H1 (cell line): ENCODE measurements around the gene TGM5. TPM values are rescaled to one million over a fixed set of nuclear protein-coding genes. Genes with fewer than 3 reads are reported as not detected.

Source experiments
- BACH1 ChIP-seq: IDR thresholded peaks from 2 replicates; pipeline ENCODE4 v1.6.1; 2012; ENCODE audit warnings: low read length, improper control_type of control experiment
- CTCF ChIP-seq, 3 experiments: IDR thresholded peaks; 1 replicate in 2 of 3; 2 replicates in 1 of 3; pipeline versions ENCODE4 v1.5.1 to v1.6.1; 2011; ENCODE audit warnings: low read length in 3 of 3, mild to moderate bottlenecking in 3 of 3, inconsistent platforms in 2 of 3, low read depth in 1 of 3, moderate library complexity in 1 of 3; ENCODE audit not compliant: insufficient read depth in 1 of 3; ENCODE audit errors: control extremely low read depth in 1 of 3
- MAX ChIP-seq: IDR thresholded peaks from 2 replicates; pipeline ENCODE4 v1.6.1; 2012; ENCODE audit warnings: inconsistent platforms
- POLR2A ChIP-seq, 2 experiments: IDR thresholded peaks; 1 replicate in 1 of 2; 2 replicates in 1 of 2; pipeline ENCODE4 v1.6.1; 2011; ENCODE audit warnings: low read depth in 2 of 2, low read length in 2 of 2, mild to moderate bottlenecking in 2 of 2; ENCODE audit errors: control extremely low read depth in 1 of 2
- RFX5 ChIP-seq: IDR thresholded peaks from 2 replicates; pipeline ENCODE4 v1.6.1; 2011; ENCODE audit warnings: low read depth, low read length, improper control_type of control experiment, borderline replicate concordance
- polyA plus RNA-seq, 7 experiments: library from polyadenylated mRNA; depleted of rRNA in 3 of 7; stranded (reverse) in 5 of 7; unstranded in 2 of 7; fragments of >200 nt in 5 of 7; fragments of 200-250 nt in 2 of 7; gene quantifications; 1 replicate in 5 of 7; 2 replicates in 1 of 7; 4 replicates in 1 of 7; pipeline versions ENCODE4 v1.2.1 to v1.2.3, GENCODE V29; 2011 to 2013; ENCODE audit warnings: missing spikeins in 2 of 7, mixed read lengths in 2 of 7
- total RNA-seq: library from RNA; stranded (reverse); fragmentation: NEBNext Ultra II Directional; extraction: Animal tissue kit (Norgen Biotek cat#: 25700); gene quantifications from 2 replicates; pipeline ENCODE4 v1.2.1, GENCODE V29; 2021

The TGM5 gene
- total and polyA plus RNA-seq, 2 of the 8 experiments (the other 6 are each of a cell fraction or from before 2014, with no cell fraction given): not detected

- no peak for TF ChIP-seq CTCF (IDR thresholded peaks at IDR 0.05; ENCODE audit: control extremely low read depth in 1 of 3, insufficient read depth in 1 of 3, low read depth in 1 of 3, low read length in 3 of 3)
- TF ChIP-seq POLR2A (IDR thresholded peaks at IDR 0.05; ENCODE audit: control extremely low read depth in 1 of 2, low read depth in 2 of 2, low read length in 2 of 2): no peak
- TF ChIP-seq BACH1: no peak
- no peak for TF ChIP-seq MAX
- TF ChIP-seq RFX5: no peak
These were observed 58.4 kb downstream of the TGM5 start (continued) for GRCh38 chr15:43208052-43209002.
